Choroid plexus epithelial cell (primary cell): ENCODE results near the gene OTUD5.

ENCODE experiments used
- DNase-seq: peaks from one replicate; pipeline ENCODE4 v3.0.0-alpha.2; 2010; ENCODE audit warnings: low read depth
- H3K4me3 ChIP-seq: 2 replicates; pipeline ENCODE4 v1.5.1; 2011; ENCODE audit warnings: low read depth, mild to moderate bottlenecking, control low read depth, low read length, moderate library complexity
- TF ChIP-seq, protein P1 (sequence below): conservative IDR thresholded peaks from 2 replicates; pipeline ENCODE4 v1.5.1; 2011; ENCODE audit warnings: low read depth, mild to moderate bottlenecking, control low read depth, inconsistent platforms, low read length, moderate library complexity

Gene OTUD5

DNA sequence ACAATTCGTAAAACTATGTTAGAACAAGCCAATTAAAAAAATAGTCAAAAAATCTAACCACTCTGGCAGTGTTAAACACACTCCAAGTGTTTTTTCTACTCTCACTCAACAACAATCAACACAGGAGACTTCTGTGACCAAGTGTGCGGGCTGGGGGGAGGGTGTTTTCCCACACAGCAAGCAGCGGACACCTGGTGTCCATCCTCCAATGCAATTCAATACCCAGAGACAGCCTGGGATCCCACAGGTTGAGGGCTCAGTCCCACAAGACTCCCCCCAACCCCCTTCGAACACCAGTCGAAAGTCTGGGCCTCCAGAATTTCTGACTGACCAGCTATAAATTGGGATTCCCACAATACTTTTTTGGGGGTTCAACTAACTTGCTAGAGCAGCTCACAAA lies 30.3 kb downstream of the OTUD5 start:
- no peak for DNase-seq
- TF ChIP-seq, protein P1, sequence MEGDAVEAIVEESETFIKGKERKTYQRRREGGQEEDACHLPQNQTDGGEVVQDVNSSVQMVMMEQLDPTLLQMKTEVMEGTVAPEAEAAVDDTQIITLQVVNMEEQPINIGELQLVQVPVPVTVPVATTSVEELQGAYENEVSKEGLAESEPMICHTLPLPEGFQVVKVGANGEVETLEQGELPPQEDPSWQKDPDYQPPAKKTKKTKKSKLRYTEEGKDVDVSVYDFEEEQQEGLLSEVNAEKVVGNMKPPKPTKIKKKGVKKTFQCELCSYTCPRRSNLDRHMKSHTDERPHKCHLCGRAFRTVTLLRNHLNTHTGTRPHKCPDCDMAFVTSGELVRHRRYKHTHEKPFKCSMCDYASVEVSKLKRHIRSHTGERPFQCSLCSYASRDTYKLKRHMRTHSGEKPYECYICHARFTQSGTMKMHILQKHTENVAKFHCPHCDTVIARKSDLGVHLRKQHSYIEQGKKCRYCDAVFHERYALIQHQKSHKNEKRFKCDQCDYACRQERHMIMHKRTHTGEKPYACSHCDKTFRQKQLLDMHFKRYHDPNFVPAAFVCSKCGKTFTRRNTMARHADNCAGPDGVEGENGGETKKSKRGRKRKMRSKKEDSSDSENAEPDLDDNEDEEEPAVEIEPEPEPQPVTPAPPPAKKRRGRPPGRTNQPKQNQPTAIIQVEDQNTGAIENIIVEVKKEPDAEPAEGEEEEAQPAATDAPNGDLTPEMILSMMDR: no peak
- no peak overlapping the region for H3K4me3 ChIP-seq

DNA sequence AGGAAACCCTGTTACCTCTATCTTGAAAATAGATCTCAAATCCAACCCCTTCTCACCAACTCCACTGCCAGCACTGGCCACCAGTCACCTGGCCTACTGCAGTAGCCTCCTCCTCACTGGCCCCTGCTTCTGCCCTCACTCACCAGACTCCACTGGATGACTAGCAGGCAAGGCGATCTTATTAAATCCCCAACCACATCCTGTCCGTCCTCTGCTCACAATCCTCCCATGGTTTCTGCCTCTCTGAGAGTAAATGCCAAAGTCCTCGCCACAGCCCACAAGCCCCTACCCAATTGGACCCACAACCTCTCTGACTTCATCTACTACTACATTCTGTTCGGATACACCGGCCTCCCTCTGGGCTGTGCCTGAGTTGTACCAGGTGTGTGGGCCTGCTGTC lies 33.1 kb downstream of the OTUD5 start:
- H3K4me3 ChIP-seq: no peak overlapping the region
- no peak for DNase-seq
- TF ChIP-seq, protein P1: no peak

DNA sequence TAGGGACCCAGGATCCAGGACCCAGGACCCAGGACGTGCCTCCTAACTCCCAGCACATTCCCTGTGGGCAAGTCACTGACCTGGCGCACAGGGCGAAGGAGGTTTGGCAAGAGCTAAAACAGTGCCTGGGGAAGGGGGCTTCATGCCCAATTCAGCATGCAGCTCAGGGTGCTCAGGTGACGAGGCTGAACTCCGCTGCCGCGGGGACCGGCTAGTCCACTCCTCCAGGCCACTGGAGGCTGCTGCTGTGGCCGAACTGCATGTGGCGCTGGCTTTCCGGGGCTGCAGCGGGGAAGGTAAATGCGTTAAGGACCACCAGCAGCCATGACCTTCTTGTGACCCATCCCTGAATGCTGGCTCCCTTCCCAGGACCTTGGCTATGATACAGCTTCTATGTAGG lies 33.6 kb downstream of the OTUD5 start:
- TF ChIP-seq, protein P1: no peak
- H3K4me3 ChIP-seq: no peak overlapping the region
- no peak for DNase-seq

DNA sequence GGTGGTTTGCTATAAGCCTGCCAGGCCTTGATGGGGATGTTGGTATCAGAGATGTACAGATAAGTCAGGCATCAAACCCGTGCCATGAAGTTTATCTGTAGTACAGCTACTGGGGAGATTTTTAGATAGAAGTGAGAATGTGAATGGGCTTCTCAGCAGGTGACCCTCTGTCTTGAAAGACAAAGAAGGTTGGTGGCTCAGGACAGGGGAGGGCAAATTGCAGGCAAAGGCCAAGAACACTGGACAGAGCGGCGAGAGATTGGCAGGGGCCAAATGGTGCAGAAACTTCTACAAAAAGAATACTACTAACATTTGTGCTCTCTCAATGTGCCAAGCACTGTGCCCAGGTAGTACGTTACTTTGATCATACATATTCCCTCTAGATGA lies 36.7 kb downstream of the OTUD5 start:
- DNase-seq: no peak
- TF ChIP-seq, protein P1: no peak
- no peak overlapping the region for H3K4me3 ChIP-seq

DNA sequence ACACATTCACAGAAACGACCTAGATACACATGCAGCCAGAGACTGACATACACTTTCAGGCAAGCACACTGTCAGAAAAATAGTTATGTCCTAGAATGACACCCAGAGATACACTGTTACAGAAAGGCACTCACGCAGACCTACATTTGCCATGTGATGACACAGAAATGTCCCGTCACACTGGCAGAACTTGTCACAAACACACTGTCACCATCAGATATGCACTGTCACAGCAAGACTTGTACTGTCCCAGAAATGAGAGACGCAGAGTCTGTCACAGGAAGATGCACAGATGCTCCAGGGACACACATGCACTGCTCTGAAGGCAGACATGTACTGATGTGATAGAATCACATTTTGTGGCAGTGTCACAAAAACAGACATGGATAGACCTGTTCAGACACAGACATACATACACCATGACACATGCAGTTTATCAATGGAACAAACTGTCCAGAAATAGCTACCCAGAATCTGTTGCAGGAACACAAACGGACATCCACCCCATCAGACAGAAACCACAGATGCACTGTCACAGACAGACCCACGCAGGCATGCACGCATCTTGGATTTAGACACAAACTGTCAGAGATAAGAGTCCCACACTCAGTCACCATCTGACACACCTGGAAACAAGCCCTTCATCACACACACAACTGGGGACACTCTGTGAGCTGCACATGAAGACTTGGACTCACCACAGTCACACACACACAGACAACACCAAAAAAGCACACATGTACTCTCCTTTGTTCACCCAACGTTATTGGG lies 37.3 kb downstream of the OTUD5 start:
- no peak for DNase-seq
- no peak overlapping the region for H3K4me3 ChIP-seq
- TF ChIP-seq, protein P1: no peak

DNA sequence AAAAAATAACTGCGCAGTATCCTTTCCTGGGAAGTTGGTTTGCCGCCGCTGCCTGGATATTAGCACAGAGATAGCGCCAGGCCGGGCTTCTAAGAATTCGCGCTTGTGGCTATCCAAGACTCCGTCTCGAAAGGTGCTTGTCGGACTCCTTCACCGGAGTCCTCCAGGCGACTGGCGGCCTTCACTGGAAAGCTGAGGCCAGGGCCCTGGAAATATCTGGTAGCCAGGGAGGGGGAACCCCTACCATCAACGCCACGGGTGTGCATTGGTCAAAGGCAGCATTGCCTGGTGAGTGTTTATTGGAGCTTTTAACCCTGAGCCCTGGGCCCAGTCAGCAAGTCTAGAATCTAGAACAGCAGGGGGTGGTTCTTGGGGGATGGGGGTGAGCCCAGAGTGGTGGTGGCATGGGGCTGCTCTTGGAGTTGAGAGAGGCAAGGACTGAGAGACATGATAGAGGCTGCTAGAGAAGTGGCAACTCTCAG lies 38.0 kb downstream of the OTUD5 start:
- TF ChIP-seq, protein P1: no peak
- peak; percentile 59 for DNase-seq
- H3K4me3 ChIP-seq: peak overlapping the region; percentile 40
